H9 (cell line): ENCODE measurements around the gene UBALD1. TPM values are rescaled to one million over a fixed set of nuclear protein-coding genes. Genes with fewer than 3 reads are reported as not detected.

Experiments used
- DNase-seq: peaks from one replicate; pipeline ENCODE4 v3.0.0-alpha.2; 2017
- H2AFZ ChIP-seq: one replicate; pipeline ENCODE4 v1.6.1; 2013; ENCODE audit warnings: mild to moderate bottlenecking, low read length, control low read depth, moderate library complexity
- H2AK5ac ChIP-seq: 2 replicates; pipeline ENCODE4 v1.6.1; 2013; ENCODE audit warnings: low read length, control low read depth, mixed read lengths; ENCODE audit not compliant: insufficient read length
- H2BK120ac ChIP-seq: one replicate; pipeline ENCODE4 v1.6.1; 2013; ENCODE audit warnings: low read depth, mild to moderate bottlenecking, low read length, control low read depth, inconsistent platforms; ENCODE audit not compliant: poor library complexity, severe bottlenecking
- H2BK12ac ChIP-seq: 2 replicates; pipeline ENCODE4 v1.6.1; 2013; ENCODE audit warnings: low read length, control low read depth, mixed read lengths, low read depth; ENCODE audit not compliant: insufficient read length
- H2BK15ac ChIP-seq: 2 replicates; pipeline ENCODE4 v1.6.1; 2013; ENCODE audit warnings: low read depth, low read length, control low read depth
- H2BK20ac ChIP-seq: one replicate; pipeline ENCODE4 v1.6.1; 2013; ENCODE audit warnings: low read depth, mild to moderate bottlenecking, low read length, control low read depth, inconsistent platforms; ENCODE audit not compliant: poor library complexity, severe bottlenecking
- H2BK5ac ChIP-seq: 2 replicates; pipeline ENCODE4 v1.6.1; 2013; ENCODE audit warnings: low read length, control low read depth, mixed read lengths; ENCODE audit not compliant: insufficient read length
- H3K14ac ChIP-seq: 2 replicates; pipeline ENCODE4 v1.6.1; 2013; ENCODE audit warnings: low read length, control low read depth; ENCODE audit not compliant: insufficient read depth
- H3K18ac ChIP-seq: 2 replicates; pipeline ENCODE4 v1.6.1; 2013; ENCODE audit warnings: low read depth, mild to moderate bottlenecking, mixed read lengths, low read length, control low read depth; ENCODE audit not compliant: insufficient read length
- H3K23ac ChIP-seq: 2 replicates; pipeline ENCODE4 v1.6.1; 2013; ENCODE audit warnings: low read length, control low read depth, mixed read lengths, low read depth; ENCODE audit not compliant: insufficient read length
- H3K23me2 ChIP-seq: 2 replicates; pipeline ENCODE4 v1.6.1; 2013; ENCODE audit warnings: low read depth, mild to moderate bottlenecking, mixed read lengths, low read length, control low read depth; ENCODE audit not compliant: insufficient read length, poor library complexity, severe bottlenecking
- H3K27ac ChIP-seq: 2 replicates; pipeline ENCODE4 v1.5.1; 2013; ENCODE audit warnings: low read length, control low read depth, mixed read lengths, low read depth; ENCODE audit not compliant: insufficient read length
- H3K27me3 ChIP-seq: 2 replicates; pipeline ENCODE4 v1.6.1; 2013; ENCODE audit warnings: low read length, control low read depth, inconsistent platforms; ENCODE audit not compliant: insufficient read depth
- H3K4ac ChIP-seq: 2 replicates; pipeline ENCODE4 v1.6.1; 2013; ENCODE audit warnings: low read depth, mild to moderate bottlenecking, control low read depth, inconsistent platforms, low read length, moderate library complexity
- H3K4me1 ChIP-seq: 2 replicates; pipeline ENCODE4 v1.6.1; 2013; ENCODE audit warnings: low read length, control low read depth, inconsistent platforms; ENCODE audit not compliant: insufficient read depth
- H3K4me2 ChIP-seq: 2 replicates; pipeline ENCODE4 v1.6.1; 2013; ENCODE audit warnings: low read length, control low read depth, mixed read lengths; ENCODE audit not compliant: insufficient read length, insufficient read depth
- H3K56ac ChIP-seq: 2 replicates; pipeline ENCODE4 v1.6.1; 2013; ENCODE audit warnings: low read depth, mild to moderate bottlenecking, mixed read lengths, low read length, control low read depth; ENCODE audit not compliant: insufficient read length
- H3K79me1 ChIP-seq: 2 replicates; pipeline ENCODE4 v1.6.1; 2013; ENCODE audit warnings: low read depth, mild to moderate bottlenecking, moderate library complexity, low read length, control low read depth, inconsistent platforms; ENCODE audit not compliant: insufficient read depth, poor library complexity, severe bottlenecking
- H3K79me2 ChIP-seq: 2 replicates; pipeline ENCODE4 v1.6.1; 2013; ENCODE audit warnings: low read length, control low read depth, inconsistent platforms; ENCODE audit not compliant: insufficient read depth
- H3K9ac ChIP-seq: 2 replicates; pipeline ENCODE4 v1.6.1; 2013; ENCODE audit warnings: low read length, control low read depth, mixed read lengths; ENCODE audit not compliant: insufficient read length; ENCODE audit errors: extremely low read depth
- H3K9me3 ChIP-seq: one replicate; pipeline ENCODE4 v1.6.1; 2013; ENCODE audit warnings: low read depth, low read length, inconsistent platforms; ENCODE audit not compliant: control insufficient read depth
- H3T11ph ChIP-seq: one replicate; pipeline ENCODE4 v1.6.1; 2013; ENCODE audit warnings: mild to moderate bottlenecking, low read length, control low read depth, inconsistent platforms
- H4K20me1 ChIP-seq: one replicate; pipeline ENCODE4 v1.6.1; 2013; ENCODE audit not compliant: control insufficient read depth, insufficient read length, insufficient read depth
- H4K5ac ChIP-seq: 2 replicates; pipeline ENCODE4 v1.6.1; 2013; ENCODE audit warnings: low read depth, mild to moderate bottlenecking, mixed read lengths, low read length, control low read depth; ENCODE audit not compliant: insufficient read length
- H4K8ac ChIP-seq: replicated peaks from 2 replicates; pipeline ENCODE4 v1.6.1; 2013; ENCODE audit warnings: low read length, control low read depth, mixed read lengths, low read depth; ENCODE audit not compliant: insufficient read length
- H4K91ac ChIP-seq: 2 replicates; pipeline ENCODE4 v1.6.1; 2013; ENCODE audit warnings: low read depth, mild to moderate bottlenecking, moderate library complexity, mixed read lengths, low read length, control low read depth; ENCODE audit not compliant: insufficient read length
- H3K27ac Mint-ChIP-seq, 3 experiments: 2 replicates in 2 of 3; 3 replicates in 1 of 3; pipeline ENCODE4 v1.8.0; 2020 to 2021; ENCODE audit warnings: mixed read lengths in 3 of 3, mild to moderate bottlenecking in 1 of 3, moderate library complexity in 1 of 3
- H3K27me3 Mint-ChIP-seq: 2 replicates; pipeline ENCODE4 v1.8.0; 2021; ENCODE audit warnings: low read depth, mild to moderate bottlenecking, moderate library complexity, mixed read lengths
- H3K36me3 Mint-ChIP-seq, 3 experiments: 2 replicates in 2 of 3; 3 replicates in 1 of 3; pipeline ENCODE4 v1.8.0; 2020 to 2021; ENCODE audit warnings: low read depth in 3 of 3, mixed read lengths in 3 of 3; ENCODE audit not compliant: insufficient read depth in 1 of 3
- H3K4me1 Mint-ChIP-seq, 2 experiments: 2 replicates each; pipeline ENCODE4 v1.8.0; 2020; ENCODE audit warnings: mixed read lengths in 2 of 2
- H3K4me3 Mint-ChIP-seq, 2 experiments: 2 replicates in 1 of 2; 3 replicates in 1 of 2; pipeline ENCODE4 v1.8.0; 2020 to 2021; ENCODE audit warnings: mild to moderate bottlenecking in 2 of 2, mixed read lengths in 2 of 2, moderate library complexity in 1 of 2
- H3K9me3 Mint-ChIP-seq, 2 experiments: 2 replicates in 1 of 2; 3 replicates in 1 of 2; pipeline ENCODE4 v1.8.0; 2020; ENCODE audit warnings: mild to moderate bottlenecking in 2 of 2, mixed read lengths in 2 of 2, moderate library complexity in 1 of 2
- CTCF ChIP-seq: fragments of 200-600 bp; sonication (generic); conservative IDR thresholded peaks from 3 replicates; pipeline ENCODE4 v1.8.0; 2021; ENCODE audit warnings: antibody characterized with exemption, mild to moderate bottlenecking
- WGBS: extraction: QIAGEN DNeasy Blood & Tissue Kit; methylation state at CpG from one replicate; pipeline ENCODE4 v1.1.7; 2013; ENCODE audit warnings: missing lambda C conversion rate, low lambda C conversion rate, mixed read lengths; ENCODE audit not compliant: insufficient read length; ENCODE audit errors: extremely low coverage; 5-methylcytosine and 5-hydroxymethylcytosine counted together
- total RNA-seq: library from RNA; stranded (reverse); gene quantifications from 2 replicates; pipeline ENCODE4 v1.2.1, GENCODE V29; 2021

Gene UBALD1
- total RNA-seq, 1 experiment from 2014 or later = 80.9 TPM

GRCh38 chr16:4637501-4638166 lies 22.9 kb upstream of the UBALD1 start:
- Histone ChIP-seq H3K18ac (no peak overlapping the region), H3K23me2 (no peaks in the 10 kb centered on the region), H3K27ac (no peak overlapping the region), H3K4ac (no peak overlapping the region), H3K79me1 (peaks cover 7% of the 10 kb centered on the region), H4K8ac (no peak overlapping the region), H3K14ac (no peak overlapping the region), H3T11ph (no peak overlapping the region), H4K20me1 (no peaks in the 10 kb centered on the region), H3K27me3 (no peaks in the 10 kb centered on the region), H3K56ac (no peak overlapping the region), H2BK5ac (no peak overlapping the region), H3K23ac (no peak overlapping the region), H3K4me2 (no peak overlapping the region), H3K9me3 (no peaks in the 10 kb centered on the region), H2BK12ac (no peak overlapping the region), H2AK5ac (no peak overlapping the region), H2BK120ac (no peak overlapping the region), H3K9ac (no peak overlapping the region), H2AFZ (no peak overlapping the region), H4K5ac (no peak overlapping the region), H3K79me2 (no peaks in the 10 kb centered on the region; the same call in 1 of the 2 replicates), H4K91ac (no peak overlapping the region), H2BK15ac (no peak overlapping the region), H3K4me1 (no peaks in the 10 kb centered on the region), H2BK20ac (no peak overlapping the region)
- Mint-ChIP-seq H3K4me1 (peaks cover 7 to 8% of the 10 kb centered on the region in 2 experiments; a peak in 3 of 4 replicates), H3K36me3 (peaks cover 0 to 16% (median 4%) of the 10 kb centered on the region in 3 experiments; a peak in 4 of 7 replicates), H3K9me3 (no peaks in the 10 kb centered on the region), H3K4me3 (no peak overlapping the region), H3K27ac (peak overlapping the region in 1 of 3 experiments; percentile 83; a peak in 2 of 7 replicates), H3K27me3 (no peaks in the 10 kb centered on the region)
- WGBS = no CpG with 5 or more reads among the region's 21 CpGs
- no peak for TF ChIP-seq CTCF
- no peak for DNase-seq
